Measurements from ENCODE around the gene PAQR7. TPM values are rescaled to one million over a fixed set of nuclear protein-coding genes. Genes with fewer than 3 reads are reported as not detected.
"Not testable (repeated sequence)": the region's sequence is repeated elsewhere in the genome, so short reads cannot be mapped to it uniquely, and the experiment has no call there.

PAQR7 gene
- total RNA-seq, 2 experiments from 2014 or later, result 0.52 to 0.87 TPM

DNA sequence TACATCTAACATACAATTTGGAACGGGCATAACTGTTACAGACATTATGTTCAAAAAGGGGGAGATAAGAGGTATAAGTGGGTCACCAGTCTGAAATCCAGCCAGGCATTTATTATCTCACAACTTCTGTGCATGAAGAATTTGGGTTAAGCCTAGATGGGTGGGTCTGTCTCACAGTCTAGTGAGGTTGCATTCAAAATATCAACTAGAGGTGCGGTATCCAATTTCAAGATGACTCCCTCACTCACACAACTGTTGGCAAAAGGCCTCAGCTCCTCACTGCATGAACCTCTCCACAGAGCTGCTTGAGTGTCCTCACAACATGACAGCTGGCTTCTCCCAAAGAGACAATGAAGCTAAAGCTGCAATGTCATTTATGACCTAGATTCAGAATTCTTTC is 21.0 kb downstream of the PAQR7 start:
- Mint-ChIP-seq H3K27ac (no peak overlapping the region), H3K36me3 (ENCODE audit: low read depth) (peaks cover 2% of the 10 kb centered on the region), H3K9me3 (no peaks in the 10 kb centered on the region), H3K27me3 (no peaks in the 10 kb centered on the region), H3K4me1 (peaks cover 17% of the 10 kb centered on the region), H3K4me3 (no peak overlapping the region)
- ChIA-PET CTCF (interaction anchor here (0.6 kb wide), 1 partner anchor 14 kb away, joined by 5 read pairs; no protein-coding TSS in a partner anchor), POLR2A (interaction anchor here (0.6 kb wide), 1 partner anchor 282 kb away, joined by 4 read pairs; no protein-coding TSS in a partner anchor)
- DNase-seq, result no peak

DNA sequence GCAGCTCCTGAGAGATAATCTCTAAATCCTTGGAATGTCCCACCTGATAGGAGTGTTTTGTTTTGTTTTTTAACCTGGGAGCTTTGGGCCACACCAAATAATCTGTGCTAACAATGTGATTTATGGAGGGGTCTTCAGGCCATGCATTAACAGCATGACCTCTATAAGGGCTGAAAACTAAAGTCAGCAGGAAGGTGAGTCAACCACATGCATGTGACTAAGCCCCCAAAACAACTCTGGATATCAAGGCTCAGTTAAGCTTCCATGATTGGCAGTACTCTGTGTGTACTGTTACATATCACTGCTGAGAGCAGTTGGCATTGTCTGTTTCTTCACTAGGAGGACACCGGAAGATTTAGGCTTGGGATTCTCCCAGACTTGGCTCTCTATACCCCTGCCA is 27.0 kb downstream of the PAQR7 start:
- no peak for DNase-seq
- Mint-ChIP-seq H3K36me3 (ENCODE audit: low read depth) (peaks cover 3% of the 10 kb centered on the region), H3K4me1 (no peaks in the 10 kb centered on the region), H3K27me3 (no peaks in the 10 kb centered on the region), H3K27ac (no peak overlapping the region), H3K4me3 (no peak overlapping the region), H3K9me3 (no peaks in the 10 kb centered on the region)
- POLR2A ChIA-PET, result no interaction called here
- CTCF ChIA-PET, result interaction anchor here (0.7 to 1.4 kb wide), 3 partner anchors 14 to 151 kb away, joined by 3 read pairs; no protein-coding TSS in a partner anchor

- ChIA-PET CTCF (interaction anchor here (0.7 to 1.6 kb wide), 4 partner anchors 13 to 152 kb away, joined by 3 to 4 read pairs (median 3); no protein-coding TSS in a partner anchor), POLR2A (no interaction called here)
- no peaks in the 10 kb centered on the region for H3K4me1 Mint-ChIP-seq
Measured at GRCh38 chr1:25847929-25848328, 27.6 kb downstream of the PAQR7 start.

GRCh38 chr1:25845664-25846063 is 29.8 kb downstream of the PAQR7 start:
- H3K27ac Mint-ChIP-seq, result no peak overlapping the region
- no peaks in the 10 kb centered on the region for H3K27me3 Mint-ChIP-seq
- ChIA-PET POLR2A (no interaction called here), CTCF (interaction anchor here (0.7 kb wide), 1 partner anchor 50 kb away, joined by 4 read pairs; no protein-coding TSS in a partner anchor)
- H3K9me3 Mint-ChIP-seq, result no peaks in the 10 kb centered on the region
- H3K4me3 Mint-ChIP-seq, result no peak overlapping the region
- no peaks in the 10 kb centered on the region for H3K4me1 Mint-ChIP-seq
- no peak for DNase-seq
- peaks cover 3% of the 10 kb centered on the region for H3K36me3 Mint-ChIP-seq (ENCODE audit: low read depth)

More at GRCh38 chr1:25847929-25848328, 27.6 kb downstream of the PAQR7 start:
- no peak overlapping the region for H3K4me3 Mint-ChIP-seq
- H3K27ac Mint-ChIP-seq, result no peak overlapping the region
- H3K9me3 Mint-ChIP-seq, result no peaks in the 10 kb centered on the region
- no peak for DNase-seq
- no peaks in the 10 kb centered on the region for H3K27me3 Mint-ChIP-seq
- peaks cover 6% of the 10 kb centered on the region for H3K36me3 Mint-ChIP-seq (ENCODE audit: low read depth)

GRCh38 chr1:25844536-25845337 is 30.8 kb downstream of the PAQR7 start:
- no peak overlapping the region for H3K4me3 Mint-ChIP-seq
- H3K36me3 Mint-ChIP-seq (ENCODE audit: low read depth), result peaks cover 3% of the 10 kb centered on the region
- CTCF ChIA-PET, result interaction anchor here (0.6 to 1.5 kb wide), 4 partner anchors 9 to 233 kb away, joined by 3 to 7 read pairs (median 4); no protein-coding TSS in a partner anchor
- no peak for DNase-seq
- H3K27ac Mint-ChIP-seq, result no peak overlapping the region
- H3K27me3 Mint-ChIP-seq, result no peaks in the 10 kb centered on the region
- POLR2A ChIA-PET, result no interaction called here
- no peaks in the 10 kb centered on the region for H3K9me3 Mint-ChIP-seq
- no peaks in the 10 kb centered on the region for H3K4me1 Mint-ChIP-seq

DNA sequence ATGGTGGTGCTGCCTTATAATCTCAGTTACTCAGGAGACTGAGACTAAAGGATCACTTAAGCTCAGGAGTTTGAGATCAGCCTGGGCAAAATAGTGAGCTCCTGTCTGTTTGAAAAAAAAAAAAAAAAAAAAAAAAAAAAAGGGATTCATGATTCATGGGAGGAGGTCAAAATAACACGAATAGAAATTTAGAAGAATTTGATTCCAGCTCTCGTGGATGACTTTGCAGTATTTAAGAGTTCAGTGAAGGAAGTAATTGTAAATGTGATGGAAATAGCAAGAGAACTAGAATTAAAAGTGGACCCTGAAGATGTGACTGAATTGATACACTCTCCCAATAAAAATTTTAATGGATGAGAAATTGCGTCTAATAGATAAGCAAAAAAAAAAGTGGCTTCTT is 32.0 kb downstream of the PAQR7 start:
- H3K27me3 Mint-ChIP-seq, result no peaks in the 10 kb centered on the region
- no peak for DNase-seq
- CTCF ChIA-PET, result interaction anchor here (0.7 kb wide), 1 partner anchor 24 kb away, joined by 3 read pairs; the partner anchor contains the start of gene MTFR1L
- H3K4me3 Mint-ChIP-seq, result no peak overlapping the region
- POLR2A ChIA-PET, result no interaction called here
- H3K36me3 Mint-ChIP-seq (ENCODE audit: low read depth), result peaks cover 3% of the 10 kb centered on the region
- H3K9me3 Mint-ChIP-seq, result no peaks in the 10 kb centered on the region
- H3K4me1 Mint-ChIP-seq, result no peaks in the 10 kb centered on the region
- no peak overlapping the region for H3K27ac Mint-ChIP-seq

GRCh38 chr1:25839808-25840207 is 35.7 kb downstream of the PAQR7 start:
- H3K36me3 Mint-ChIP-seq (ENCODE audit: low read depth), result peaks cover 10% of the 10 kb centered on the region
- H3K27me3 Mint-ChIP-seq, H3K4me3 Mint-ChIP-seq, H3K27ac Mint-ChIP-seq, DNase-seq, H3K9me3 Mint-ChIP-seq, POLR2A ChIA-PET, H3K4me1 Mint-ChIP-seq: not testable (repeated sequence)
- CTCF ChIA-PET, result interaction anchor here (0.6 to 1.3 kb wide), 2 partner anchors 17 to 113 kb away, joined by 3 to 4 read pairs; no protein-coding TSS in a partner anchor

DNA sequence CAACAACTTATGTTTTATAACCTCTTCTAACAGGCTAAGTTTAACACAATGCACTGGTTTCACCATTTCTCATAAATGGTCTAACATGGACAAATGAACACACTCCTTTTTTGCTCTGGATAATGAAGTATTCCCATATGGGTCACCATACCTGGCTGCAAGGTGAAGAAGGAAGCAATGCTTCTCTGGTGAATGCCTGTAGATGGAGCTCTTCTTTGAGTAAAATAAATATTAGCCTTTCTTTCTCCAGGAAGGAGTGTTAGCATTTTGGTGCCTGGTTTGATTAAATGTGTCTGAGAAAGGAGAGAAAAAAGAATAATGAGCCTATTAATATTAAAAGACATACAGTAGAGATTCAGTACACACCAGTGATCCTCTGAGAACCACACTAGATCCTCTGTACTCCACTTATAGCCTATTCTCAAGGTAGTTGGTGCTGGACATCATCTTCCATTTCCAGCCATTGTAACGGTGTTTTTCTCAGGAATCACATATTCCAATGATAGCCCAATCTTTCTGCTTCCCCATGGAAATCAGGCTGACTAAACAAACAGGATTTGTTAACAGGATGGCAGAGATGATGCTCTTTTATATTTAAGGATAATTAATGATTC is 38.1 kb downstream of the PAQR7 start:
- ChIA-PET POLR2A (no interaction called here), CTCF (interaction anchor here (0.5 kb wide), 1 partner anchor 392 kb away, joined by 4 read pairs; no protein-coding TSS in a partner anchor)
- H3K27ac Mint-ChIP-seq, result no peak overlapping the region
- no peak for DNase-seq
- no peak overlapping the region for H3K4me3 Mint-ChIP-seq
- no peaks in the 10 kb centered on the region for H3K27me3 Mint-ChIP-seq
- H3K4me1 Mint-ChIP-seq, result peaks cover under 1% of the 10 kb centered on the region
- no peaks in the 10 kb centered on the region for H3K9me3 Mint-ChIP-seq
- peaks cover 26% of the 10 kb centered on the region for H3K36me3 Mint-ChIP-seq (ENCODE audit: low read depth)

- H3K36me3 Mint-ChIP-seq (ENCODE audit: low read depth), result peaks cover 29% of the 10 kb centered on the region
- POLR2A ChIA-PET, result no interaction called here
- DNase-seq, result no peak
- no peak overlapping the region for H3K27ac Mint-ChIP-seq
- no peak overlapping the region for H3K4me3 Mint-ChIP-seq
- CTCF ChIA-PET, result no interaction called here
- peaks cover 7% of the 10 kb centered on the region for H3K4me1 Mint-ChIP-seq
- H3K9me3 Mint-ChIP-seq, result no peaks in the 10 kb centered on the region
- H3K27me3 Mint-ChIP-seq, result no peaks in the 10 kb centered on the region
Measured at GRCh38 chr1:25836695-25837094, 38.8 kb downstream of the PAQR7 start.

DNA sequence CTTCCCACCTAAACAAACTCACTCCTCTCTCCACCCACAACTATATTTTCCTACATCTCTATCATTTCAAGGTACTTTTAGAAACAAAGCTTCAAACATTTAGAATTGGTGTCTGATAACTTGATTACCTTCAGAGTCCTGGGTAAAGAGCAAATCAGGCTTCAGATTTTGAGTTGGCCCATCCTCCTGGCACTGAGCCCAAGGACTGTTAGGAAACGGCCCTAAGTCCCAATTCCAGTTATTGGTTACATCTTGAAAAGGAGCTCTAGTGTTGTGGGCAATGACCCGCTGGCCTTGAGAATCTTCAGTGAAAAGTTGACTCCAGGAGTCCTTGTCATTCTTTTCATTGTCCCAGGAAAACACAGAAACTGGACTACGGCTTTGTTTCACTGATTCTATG is 40.6 kb downstream of the PAQR7 start:
- Mint-ChIP-seq H3K4me3 (no peak overlapping the region), H3K27ac (no peak overlapping the region), H3K27me3 (no peaks in the 10 kb centered on the region), H3K36me3 (ENCODE audit: low read depth) (peaks cover 45% of the 10 kb centered on the region), H3K9me3 (no peaks in the 10 kb centered on the region), H3K4me1 (peaks cover 12% of the 10 kb centered on the region)
- POLR2A ChIA-PET, result no interaction called here
- CTCF ChIA-PET, result interaction anchor here (1.0 to 1.1 kb wide), 2 partner anchors 13 to 61 kb away, joined by 3 read pairs; no protein-coding TSS in a partner anchor
- no peak for DNase-seq

- Mint-ChIP-seq H3K4me1 (peaks cover 12% of the 10 kb centered on the region), H3K36me3 (ENCODE audit: low read depth) (peaks cover 57% of the 10 kb centered on the region), H3K27ac (no peak overlapping the region), H3K4me3 (no peak overlapping the region), H3K9me3 (no peaks in the 10 kb centered on the region), H3K27me3 (no peaks in the 10 kb centered on the region)
- ChIA-PET POLR2A (interaction anchor here (0.6 kb wide), 1 partner anchor 23 kb away, joined by 3 read pairs; no protein-coding TSS in a partner anchor), CTCF (interaction anchor here (0.6 kb wide), 1 partner anchor 118 kb away, joined by 3 read pairs; no protein-coding TSS in a partner anchor)
- DNase-seq, result no peak
Measured at GRCh38 chr1:25833158-25833557, 42.4 kb downstream of the PAQR7 start.

GRCh38 chr1:25832336-25833037 is 43.0 kb downstream of the PAQR7 start:
- H3K27me3 Mint-ChIP-seq, result no peaks in the 10 kb centered on the region
- no peak for DNase-seq
- no peak overlapping the region for H3K4me3 Mint-ChIP-seq
- H3K36me3 Mint-ChIP-seq (ENCODE audit: low read depth), result peaks cover 63% of the 10 kb centered on the region
- H3K4me1 Mint-ChIP-seq, result peaks cover 12% of the 10 kb centered on the region
- CTCF ChIA-PET, result interaction anchor here (1.0 to 1.8 kb wide), 3 partner anchors 12 to 63 kb away, joined by 3 to 4 read pairs (median 4); no protein-coding TSS in a partner anchor
- no peak overlapping the region for H3K27ac Mint-ChIP-seq
- POLR2A ChIA-PET, result no interaction called here
- H3K9me3 Mint-ChIP-seq, result no peaks in the 10 kb centered on the region

All from activated CD4-positive, alpha-beta T cell treated with anti-CD3 and anti-CD28 coated beads, Interleukin-2, amount 10 ng/mL, durations not matched to agents 7 days and 5 days (primary cell).